ENCODE results near the gene DAND5. TPM values are rescaled to one million over a fixed set of nuclear protein-coding genes. Genes with fewer than 3 reads are reported as not detected.
"Not testable (repeated sequence)": the region's sequence is repeated elsewhere in the genome, so short reads cannot be mapped to it uniquely, and the experiment has no call there.

The DAND5 gene
- total RNA-seq, 1 donor from 2014 or later, result not detected

- Mint-ChIP-seq H3K4me3 (ENCODE audit: unreplicated experiment) (no peak overlapping the region), H3K27me3 (ENCODE audit: unreplicated experiment) (no peaks in the 10 kb centered on the region), H3K36me3 (ENCODE audit: unreplicated experiment) (peaks cover 30% of the 10 kb centered on the region), H3K27ac (ENCODE audit: unreplicated experiment) (peak overlapping the region; percentile 12), H3K4me1 (ENCODE audit: unreplicated experiment) (peaks cover 41% of the 10 kb centered on the region), H3K9me3 (ENCODE audit: unreplicated experiment) (no peaks in the 10 kb centered on the region)
- DNase-seq (ENCODE audit: extremely low spot score, unreplicated experiment), result no peak
- no peak for TF ChIP-seq CTCF (IDR thresholded peaks at IDR 0.05)
These were observed 19.8 kb upstream of the DAND5 start for GRCh38 chr19:12949363-12950283.

GRCh38 chr19:12952050-12952449, 17.3 kb upstream of the DAND5 start:
- Mint-ChIP-seq H3K36me3 (ENCODE audit: unreplicated experiment) (peaks cover 27% of the 10 kb centered on the region), H3K4me1 (ENCODE audit: unreplicated experiment) (peaks cover 44% of the 10 kb centered on the region), H3K27ac (ENCODE audit: unreplicated experiment) (peak overlapping the region; percentile 34)
- not testable (repeated sequence) for DNase-seq (ENCODE audit: extremely low spot score, unreplicated experiment); H3K4me3 Mint-ChIP-seq (ENCODE audit: unreplicated experiment); H3K9me3 Mint-ChIP-seq (ENCODE audit: unreplicated experiment); H3K27me3 Mint-ChIP-seq (ENCODE audit: unreplicated experiment)

- Mint-ChIP-seq H3K4me1 (ENCODE audit: unreplicated experiment) (peaks cover 40% of the 10 kb centered on the region), H3K4me3 (ENCODE audit: unreplicated experiment) (no peak overlapping the region), H3K36me3 (ENCODE audit: unreplicated experiment) (peaks cover 27% of the 10 kb centered on the region), H3K9me3 (ENCODE audit: unreplicated experiment) (no peaks in the 10 kb centered on the region), H3K27me3 (ENCODE audit: unreplicated experiment) (no peaks in the 10 kb centered on the region), H3K27ac (ENCODE audit: unreplicated experiment) (peak overlapping the region; percentile 69)
- no peak for TF ChIP-seq CTCF (IDR thresholded peaks at IDR 0.05)
- DNase-seq (ENCODE audit: extremely low spot score, unreplicated experiment), result no peak
These were observed 16.8 kb upstream of the DAND5 start for GRCh38 chr19:12952488-12953137.

- Mint-ChIP-seq H3K27me3 (ENCODE audit: unreplicated experiment) (no peaks in the 10 kb centered on the region), H3K27ac (ENCODE audit: unreplicated experiment) (peak overlapping the region; percentile 38), H3K9me3 (ENCODE audit: unreplicated experiment) (no peaks in the 10 kb centered on the region), H3K36me3 (ENCODE audit: unreplicated experiment) (peaks cover 27% of the 10 kb centered on the region), H3K4me3 (ENCODE audit: unreplicated experiment) (no peak overlapping the region), H3K4me1 (ENCODE audit: unreplicated experiment) (peaks cover 39% of the 10 kb centered on the region)
- no peak for TF ChIP-seq CTCF (IDR thresholded peaks at IDR 0.05)
- no peak for DNase-seq (ENCODE audit: extremely low spot score, unreplicated experiment)
These were observed 16.1 kb upstream of the DAND5 start for GRCh38 chr19:12953138-12953798.

- Mint-ChIP-seq H3K27ac (ENCODE audit: unreplicated experiment) (peak overlapping the region; percentile 80), H3K36me3 (ENCODE audit: unreplicated experiment) (peaks cover 23% of the 10 kb centered on the region), H3K27me3 (ENCODE audit: unreplicated experiment) (no peaks in the 10 kb centered on the region), H3K9me3 (ENCODE audit: unreplicated experiment) (no peaks in the 10 kb centered on the region), H3K4me1 (ENCODE audit: unreplicated experiment) (peaks cover 36% of the 10 kb centered on the region), H3K4me3 (ENCODE audit: unreplicated experiment) (no peak overlapping the region)
- no peak for DNase-seq (ENCODE audit: extremely low spot score, unreplicated experiment)
- no peak for TF ChIP-seq CTCF (IDR thresholded peaks at IDR 0.05)
These were observed 15.4 kb upstream of the DAND5 start for GRCh38 chr19:12953799-12954611.
